ENCODE data around the gene PEF1.
A peak's percentile ranks its signal among the peaks of the same experiment; 100 is the strongest.

Gene PEF1

DNA sequence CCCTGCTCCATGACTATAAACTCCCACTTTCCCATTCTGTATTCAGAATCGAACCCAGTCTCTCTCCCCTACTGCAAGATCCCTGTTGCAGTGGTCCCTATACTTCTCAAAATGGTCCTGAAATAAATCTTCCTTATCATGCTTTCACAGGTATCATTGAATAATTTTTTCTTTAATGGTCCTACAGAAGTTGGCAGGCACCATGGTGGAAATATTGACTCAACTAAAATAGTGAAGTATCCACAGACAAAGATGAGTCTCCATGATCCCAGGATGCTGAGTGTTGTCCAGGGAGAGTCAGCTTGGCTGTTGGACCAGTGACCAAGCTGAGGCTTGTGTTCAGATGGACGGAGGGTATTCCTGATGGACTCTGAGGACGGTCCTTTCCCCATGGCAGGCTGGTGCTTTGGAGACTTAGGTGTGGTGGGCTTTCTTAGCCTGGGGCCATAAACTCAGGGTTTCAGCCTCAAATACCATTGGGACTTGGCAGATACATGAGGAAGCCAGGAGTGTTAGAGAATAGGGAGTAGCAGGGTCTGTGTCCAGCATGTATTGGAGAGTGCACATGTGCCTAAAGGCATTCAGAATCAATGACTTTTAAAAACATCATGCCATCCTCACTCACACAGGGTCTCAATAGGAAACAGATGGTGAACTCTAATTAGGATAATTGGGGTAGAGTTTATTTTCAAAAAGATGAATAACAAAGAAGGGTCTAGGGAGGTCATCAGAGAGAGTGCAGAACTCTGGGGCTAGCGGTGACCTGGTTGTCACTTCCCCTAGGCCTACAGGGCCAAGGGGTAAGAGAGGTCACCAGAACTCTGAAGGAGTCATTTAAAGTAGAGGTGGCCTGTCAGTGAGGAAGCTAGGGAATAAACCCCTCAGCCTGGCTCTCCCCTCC, 48.6 kb downstream of the PEF1 start:
- TF ChIP-seq, protein P1, sequence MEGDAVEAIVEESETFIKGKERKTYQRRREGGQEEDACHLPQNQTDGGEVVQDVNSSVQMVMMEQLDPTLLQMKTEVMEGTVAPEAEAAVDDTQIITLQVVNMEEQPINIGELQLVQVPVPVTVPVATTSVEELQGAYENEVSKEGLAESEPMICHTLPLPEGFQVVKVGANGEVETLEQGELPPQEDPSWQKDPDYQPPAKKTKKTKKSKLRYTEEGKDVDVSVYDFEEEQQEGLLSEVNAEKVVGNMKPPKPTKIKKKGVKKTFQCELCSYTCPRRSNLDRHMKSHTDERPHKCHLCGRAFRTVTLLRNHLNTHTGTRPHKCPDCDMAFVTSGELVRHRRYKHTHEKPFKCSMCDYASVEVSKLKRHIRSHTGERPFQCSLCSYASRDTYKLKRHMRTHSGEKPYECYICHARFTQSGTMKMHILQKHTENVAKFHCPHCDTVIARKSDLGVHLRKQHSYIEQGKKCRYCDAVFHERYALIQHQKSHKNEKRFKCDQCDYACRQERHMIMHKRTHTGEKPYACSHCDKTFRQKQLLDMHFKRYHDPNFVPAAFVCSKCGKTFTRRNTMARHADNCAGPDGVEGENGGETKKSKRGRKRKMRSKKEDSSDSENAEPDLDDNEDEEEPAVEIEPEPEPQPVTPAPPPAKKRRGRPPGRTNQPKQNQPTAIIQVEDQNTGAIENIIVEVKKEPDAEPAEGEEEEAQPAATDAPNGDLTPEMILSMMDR (conservative IDR thresholded peaks at IDR 0.05; ENCODE audit: low read depth) = no peak
- CTCF ChIA-PET = interaction anchor here (1.1 kb wide), 1 partner anchor 201 kb away, joined by 3 read pairs; no protein-coding TSS in a partner anchor
- no peak for DNase-seq (ENCODE audit: low spot score)
- no peak overlapping the region for H3K27ac ChIP-seq
- POLR2A ChIA-PET (ENCODE audit: low non-redundant PET) = no interaction called here

DNA sequence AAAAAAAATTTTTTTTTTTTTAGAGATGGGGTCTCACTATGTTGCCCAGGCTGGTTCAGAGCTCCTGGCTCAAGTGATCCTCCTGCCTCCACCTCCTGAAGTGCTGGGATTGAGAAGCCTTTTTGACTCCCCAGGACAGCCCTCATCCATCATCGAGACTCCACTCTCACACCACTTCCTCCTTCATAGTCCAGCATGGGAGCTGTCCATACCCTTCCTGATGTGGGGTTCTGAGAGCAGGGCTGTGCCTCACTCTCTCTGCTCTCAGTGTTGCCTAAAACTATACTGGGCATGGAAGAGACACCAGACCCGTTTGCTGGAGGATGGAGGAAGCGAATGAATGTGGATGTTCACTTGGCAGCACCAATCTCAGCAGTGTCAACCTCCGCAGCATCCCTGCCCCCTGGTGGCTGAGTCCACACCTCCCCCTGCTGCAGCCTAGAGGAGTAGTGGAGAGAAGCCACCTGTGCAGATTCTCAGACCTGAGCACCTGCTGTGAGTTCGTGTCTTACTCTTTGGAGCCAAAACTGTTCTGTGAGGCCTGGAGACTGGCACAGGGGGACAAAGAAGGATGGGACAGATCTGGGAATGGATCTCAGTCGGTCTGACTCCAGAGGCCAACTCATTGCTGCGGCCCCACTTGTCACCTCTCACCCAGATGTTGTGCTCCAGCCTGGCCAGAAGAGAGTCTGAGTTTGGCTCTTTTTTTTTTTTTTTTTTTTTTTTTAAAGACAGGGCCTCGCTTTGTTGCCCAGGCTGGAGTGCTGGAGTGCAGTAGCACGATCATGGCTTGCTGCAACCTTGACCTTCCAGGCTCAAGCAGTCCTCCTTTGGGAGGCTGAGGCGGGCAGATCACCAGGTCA, 50.7 kb downstream of the PEF1 start:
- H3K27ac ChIP-seq = no peak overlapping the region
- TF ChIP-seq, protein P1 (conservative IDR thresholded peaks at IDR 0.05; ENCODE audit: low read depth) = peak; percentile 81
- ChIA-PET POLR2A (ENCODE audit: low non-redundant PET) (no interaction called here), CTCF (interaction anchor here (0.5 to 1.4 kb wide), 5 partner anchors 10 to 95 kb away, joined by 3 to 7 read pairs (median 4); no protein-coding TSS in a partner anchor)
- peak; percentile 69 for DNase-seq (ENCODE audit: low spot score)

DNA sequence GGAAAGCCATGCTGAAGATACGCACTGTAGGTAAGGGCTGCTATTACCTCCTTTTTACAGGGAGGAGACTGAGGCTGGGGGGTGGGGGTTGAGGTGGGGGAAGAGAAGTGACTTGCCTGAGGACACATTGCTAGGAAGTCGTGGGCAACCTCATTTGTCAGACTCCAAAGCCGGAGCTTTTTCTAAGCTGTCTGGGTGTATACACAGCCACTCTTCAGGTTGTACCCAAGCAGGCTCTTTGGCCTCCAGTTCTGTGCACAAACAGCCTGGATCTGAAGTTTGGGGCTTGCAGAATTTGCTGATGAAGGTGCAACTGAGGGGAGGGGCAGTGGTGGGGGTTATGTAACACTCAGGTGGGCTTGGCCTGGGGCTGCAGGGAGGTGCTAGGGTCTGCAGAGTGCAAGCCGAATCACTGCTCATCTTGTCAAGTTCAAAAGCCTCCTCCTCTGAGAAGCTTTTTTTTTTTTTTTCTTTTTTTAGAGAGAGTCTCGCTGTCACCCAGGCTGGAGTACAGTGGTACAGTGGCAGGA, 51.5 kb downstream of the PEF1 start:
- CTCF ChIA-PET = interaction anchor here (0.5 to 1.8 kb wide), 7 partner anchors 9 to 814 kb away, joined by 3 to 7 read pairs (median 4); no protein-coding TSS in a partner anchor
- H3K27ac ChIP-seq = no peak overlapping the region
- POLR2A ChIA-PET (ENCODE audit: low non-redundant PET) = no interaction called here
- no peak for DNase-seq (ENCODE audit: low spot score)
- TF ChIP-seq, protein P1 (conservative IDR thresholded peaks at IDR 0.05; ENCODE audit: low read depth) = no peak

DNA sequence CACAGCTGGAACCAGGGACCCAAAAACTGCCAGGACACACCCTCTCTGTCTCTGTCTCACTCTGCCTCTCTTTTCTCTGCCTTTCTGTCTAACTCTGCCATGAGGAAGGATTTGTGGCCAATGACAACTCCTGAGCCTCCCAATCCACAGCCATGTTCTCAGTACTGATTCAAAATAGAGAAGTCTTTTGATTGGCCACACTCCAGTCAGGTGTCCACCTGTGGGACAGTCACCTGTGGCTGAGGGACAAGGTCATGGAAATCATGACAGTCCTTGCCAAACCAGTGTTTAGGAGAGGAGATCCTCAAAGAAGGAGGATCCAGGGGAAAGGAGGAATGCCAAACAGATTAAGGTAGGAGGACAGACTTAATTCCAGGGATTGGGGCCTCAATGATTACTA, 52.5 kb downstream of the PEF1 start:
- TF ChIP-seq, protein P1 (conservative IDR thresholded peaks at IDR 0.05; ENCODE audit: low read depth) = no peak
- peak overlapping the region; percentile 15; the same call in 1 of the 2 replicates for H3K27ac ChIP-seq
- CTCF ChIA-PET = interaction anchor here (0.5 to 1.8 kb wide), 3 partner anchors 19 to 28 kb away, joined by 4 to 6 read pairs (median 5); no protein-coding TSS in a partner anchor
- no peak for DNase-seq (ENCODE audit: low spot score)
- POLR2A ChIA-PET (ENCODE audit: low non-redundant PET) = no interaction called here

DNA sequence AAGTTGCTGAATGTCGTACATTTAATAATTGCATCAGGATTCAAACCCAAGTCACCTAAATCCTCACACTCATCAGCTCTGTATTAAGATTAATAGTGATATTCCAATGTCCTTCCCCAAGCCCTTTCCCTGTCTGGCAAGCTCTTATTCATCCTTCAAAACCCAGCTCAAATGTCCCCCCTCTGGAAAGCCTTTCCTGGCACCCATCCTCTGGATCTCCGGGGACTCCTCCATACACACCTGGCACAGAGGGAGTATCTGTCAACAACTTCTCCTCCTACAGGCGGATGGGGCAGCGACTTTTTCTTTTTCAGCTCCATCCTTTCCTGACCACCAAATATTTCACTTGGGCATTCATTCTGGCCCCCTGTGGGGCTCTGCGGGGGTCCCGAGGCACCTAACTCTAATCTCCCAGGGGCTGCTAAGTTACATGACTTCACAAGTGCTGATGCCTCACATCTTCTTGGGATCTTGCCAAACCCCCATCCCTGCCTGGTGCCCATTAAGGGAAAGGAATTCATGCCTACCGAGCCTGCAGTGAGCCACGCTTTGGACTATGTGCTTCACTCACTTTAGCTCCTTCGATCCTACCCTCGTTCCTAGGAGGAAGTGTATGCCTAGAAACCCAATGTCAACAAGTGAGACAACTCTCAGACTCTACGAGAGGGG, 53.1 kb downstream of the PEF1 start:
- ChIA-PET CTCF (interaction anchor here (0.5 to 1.8 kb wide), 4 partner anchors 18 to 42 kb away, joined by 3 to 6 read pairs (median 4); no protein-coding TSS in a partner anchor), POLR2A (ENCODE audit: low non-redundant PET) (no interaction called here)
- TF ChIP-seq, protein P1 (conservative IDR thresholded peaks at IDR 0.05; ENCODE audit: low read depth) = no peak
- DNase-seq (ENCODE audit: low spot score) = peak; percentile 49
- H3K27ac ChIP-seq = peak overlapping the region; percentile 15; the same call in 1 of the 2 replicates

All from RWPE1 (cell line).